ENCODE results near the gene CD38. TPM values are rescaled to one million over a fixed set of nuclear protein-coding genes. Genes with fewer than 3 reads are reported as not detected.

The CD38 gene
- total RNA-seq, 1 experiment from 2014 or later, result 0.07 TPM

DNA sequence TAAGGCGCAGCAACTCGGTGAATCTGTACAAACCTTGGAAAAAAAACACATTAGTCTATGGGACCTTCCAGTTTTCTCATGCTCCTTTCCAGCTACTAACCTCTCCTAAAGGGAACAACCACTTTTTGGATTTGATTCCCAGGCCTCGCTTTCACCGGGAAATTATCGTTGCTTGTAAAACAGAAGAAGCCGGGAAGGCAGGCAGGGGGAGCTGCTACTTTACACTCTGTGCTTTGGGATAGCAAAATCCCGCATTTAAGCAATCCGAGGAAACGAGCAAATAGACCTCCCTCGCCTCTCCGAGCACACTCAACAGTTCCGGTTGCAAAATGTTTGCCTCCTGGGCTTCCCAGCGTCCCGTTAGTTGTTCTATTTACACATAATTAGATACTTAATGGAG is 1.2 kb downstream of the CD38 start:
- Histone ChIP-seq H3T11ph (ENCODE audit: low read length) (no peak overlapping the region), H3K4me2 (ENCODE audit: insufficient read depth, insufficient read length, low read length) (peak overlapping the region; percentile 81), H3K79me1 (ENCODE audit: insufficient read depth, low read depth, low read length, poor library complexity, severe bottlenecking) (no peaks in the 10 kb centered on the region), H4K8ac (replicated peaks; ENCODE audit: insufficient read length, low read depth, low read length) (no peak overlapping the region), H2AFZ (ENCODE audit: low read length) (no peak overlapping the region), H3K9ac (ENCODE audit: extremely low read depth, insufficient read length, low read length) (no peak overlapping the region), H3K23ac (ENCODE audit: insufficient read length, low read depth, low read length) (no peak overlapping the region), H3K4ac (ENCODE audit: low read depth, low read length) (no peak overlapping the region), H3K14ac (ENCODE audit: insufficient read depth, low read length) (no peak overlapping the region), H2BK15ac (ENCODE audit: low read depth, low read length) (no peak overlapping the region), H4K91ac (ENCODE audit: insufficient read length, low read depth, low read length) (no peak overlapping the region), H2BK120ac (ENCODE audit: low read depth, low read length, poor library complexity, severe bottlenecking) (no peak overlapping the region), H3K79me2 (ENCODE audit: insufficient read depth, low read length) (no peaks in the 10 kb centered on the region), H3K27me3 (ENCODE audit: insufficient read depth, low read length) (peaks cover 20% of the 10 kb centered on the region), H2AK5ac (ENCODE audit: insufficient read length, low read length) (no peak overlapping the region), H4K5ac (ENCODE audit: insufficient read length, low read depth, low read length) (no peak overlapping the region), H3K18ac (ENCODE audit: insufficient read length, low read depth, low read length) (no peak overlapping the region), H2BK20ac (ENCODE audit: low read depth, low read length, poor library complexity, severe bottlenecking) (no peak overlapping the region), H3K56ac (ENCODE audit: insufficient read length, low read depth, low read length) (no peak overlapping the region), H3K4me1 (ENCODE audit: insufficient read depth, low read length) (0 out of 2 replicates have a peak, but pooled peaks cover 1% of the 10 kb centered on the region), H2BK12ac (ENCODE audit: insufficient read length, low read depth, low read length) (no peak overlapping the region), H3K9me3 (ENCODE audit: control insufficient read depth, low read depth, low read length) (no peaks in the 10 kb centered on the region), H4K20me1 (ENCODE audit: control insufficient read depth, insufficient read depth, insufficient read length) (no peaks in the 10 kb centered on the region), H3K27ac (ENCODE audit: insufficient read length, low read depth, low read length) (no peak overlapping the region), H3K23me2 (ENCODE audit: insufficient read length, low read depth, low read length, poor library complexity, severe bottlenecking) (peaks cover 12% of the 10 kb centered on the region), H2BK5ac (ENCODE audit: insufficient read length, low read length) (no peak overlapping the region)
- H3K27me3 Mint-ChIP-seq (ENCODE audit: low read depth), result peaks cover 72% of the 10 kb centered on the region
- H3K4me3 Mint-ChIP-seq, result peak overlapping the region; percentile 67 to 82
- H3K36me3 Mint-ChIP-seq (ENCODE audit: insufficient read depth in 1 of 3, low read depth in 3 of 3), result no peaks in the 10 kb centered on the region
- no peak overlapping the region for H3K27ac Mint-ChIP-seq
- no peaks in the 10 kb centered on the region for H3K9me3 Mint-ChIP-seq
- peak; percentile 51 for DNase-seq
- WGBS (ENCODE audit: extremely low coverage, insufficient read length, low lambda C conversion rate), result no CpG with 5 or more reads among the region's 14 CpGs
- TF ChIP-seq, protein P1, sequence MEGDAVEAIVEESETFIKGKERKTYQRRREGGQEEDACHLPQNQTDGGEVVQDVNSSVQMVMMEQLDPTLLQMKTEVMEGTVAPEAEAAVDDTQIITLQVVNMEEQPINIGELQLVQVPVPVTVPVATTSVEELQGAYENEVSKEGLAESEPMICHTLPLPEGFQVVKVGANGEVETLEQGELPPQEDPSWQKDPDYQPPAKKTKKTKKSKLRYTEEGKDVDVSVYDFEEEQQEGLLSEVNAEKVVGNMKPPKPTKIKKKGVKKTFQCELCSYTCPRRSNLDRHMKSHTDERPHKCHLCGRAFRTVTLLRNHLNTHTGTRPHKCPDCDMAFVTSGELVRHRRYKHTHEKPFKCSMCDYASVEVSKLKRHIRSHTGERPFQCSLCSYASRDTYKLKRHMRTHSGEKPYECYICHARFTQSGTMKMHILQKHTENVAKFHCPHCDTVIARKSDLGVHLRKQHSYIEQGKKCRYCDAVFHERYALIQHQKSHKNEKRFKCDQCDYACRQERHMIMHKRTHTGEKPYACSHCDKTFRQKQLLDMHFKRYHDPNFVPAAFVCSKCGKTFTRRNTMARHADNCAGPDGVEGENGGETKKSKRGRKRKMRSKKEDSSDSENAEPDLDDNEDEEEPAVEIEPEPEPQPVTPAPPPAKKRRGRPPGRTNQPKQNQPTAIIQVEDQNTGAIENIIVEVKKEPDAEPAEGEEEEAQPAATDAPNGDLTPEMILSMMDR (conservative IDR thresholded peaks at IDR 0.05), result peak; percentile 53; the same call in 2 of the 3 replicates
- H3K4me1 Mint-ChIP-seq, result peaks cover 16 to 20% of the 10 kb centered on the region in 2 experiments

Data from H9 (cell line).